SK-N-SH treated with all-trans-retinoic acid at 6 μM for 48 hours (cell line): ENCODE measurements around the gene CSNK2A2.

Source experiments
- ATAC-seq: fragments of 200-7000 bp; cut with Tn5 transposase; 3 replicates; pipeline ENCODE4 v1.9.1; 2020; ENCODE audit warnings: mild to moderate bottlenecking, moderate library complexity
- ARNTL ChIP-seq: fragments of 450-650 bp; formaldehyde crosslinking; IDR thresholded peaks from 2 replicates; pipeline ENCODE4 v1.5.0; 2020; ENCODE audit warnings: low read depth, mild to moderate bottlenecking, moderate library complexity, borderline replicate concordance
- BACH2 ChIP-seq: fragments of 250-450 bp; sonication (Bioruptor Pico); IDR thresholded peaks from 2 replicates; pipeline ENCODE4 v1.9.0; 2021; ENCODE audit warnings: mild to moderate bottlenecking, borderline replicate concordance
- CSDC2 ChIP-seq: fragments of 250-450 bp; sonication (Bioruptor Pico); IDR thresholded peaks from 2 replicates; pipeline ENCODE4 v1.5.0; 2020; ENCODE audit warnings: mild to moderate bottlenecking, moderate library complexity
- ESRRG ChIP-seq: fragments of 250-450 bp; sonication (Bioruptor Pico); IDR thresholded peaks from 2 replicates; pipeline ENCODE4 v1.6.1; 2021; ENCODE audit warnings: mild to moderate bottlenecking
- GLIS3 ChIP-seq: fragments of 250-450 bp; sonication (Bioruptor Pico); IDR thresholded peaks from 2 replicates; pipeline ENCODE4 v1.5.0; 2020; ENCODE audit warnings: mild to moderate bottlenecking, moderate library complexity
- ISL1 ChIP-seq: fragments of 250-450 bp; sonication (Bioruptor Pico); IDR thresholded peaks from 2 replicates; pipeline ENCODE4 v2.1.2; 2022; ENCODE audit warnings: mild to moderate bottlenecking, moderate library complexity
- OSR1 ChIP-seq: fragments of 250-450 bp; sonication (Bioruptor Pico); IDR thresholded peaks from 2 replicates; pipeline ENCODE4 v1.8.0; 2022; ENCODE audit warnings: moderate library complexity, mild to moderate bottlenecking, inconsistent platforms
- PPARA ChIP-seq: fragments of 250-450 bp; sonication (Bioruptor Pico); IDR thresholded peaks from 2 replicates; pipeline ENCODE4 v1.5.0; 2020; ENCODE audit warnings: mild to moderate bottlenecking, borderline replicate concordance
- SNAI2 ChIP-seq: fragments of 250-450 bp; sonication (Bioruptor Pico); IDR thresholded peaks from 2 replicates; pipeline ENCODE4 v1.5.0; 2020; ENCODE audit warnings: mild to moderate bottlenecking, moderate library complexity
- TCF4 ChIP-seq: fragments of 250-450 bp; sonication (Bioruptor Pico); IDR thresholded peaks from 2 replicates; pipeline ENCODE4 v1.8.0; 2021; ENCODE audit warnings: mild to moderate bottlenecking, moderate library complexity, borderline replicate concordance
- TOX ChIP-seq: fragments of 250-450 bp; sonication (Bioruptor Pico); IDR thresholded peaks from 2 replicates; pipeline ENCODE4 v1.8.0; 2021; ENCODE audit warnings: mild to moderate bottlenecking, moderate library complexity, borderline replicate concordance
- ZC3H10 ChIP-seq: fragments of 250-450 bp; sonication (Bioruptor Pico); IDR thresholded peaks from 2 replicates; pipeline ENCODE4 v1.5.1; 2021; ENCODE audit warnings: mild to moderate bottlenecking, moderate library complexity
- ZFP3 ChIP-seq: fragments of 250-450 bp; sonication (Bioruptor Pico); IDR thresholded peaks from 2 replicates; pipeline ENCODE4 v1.5.0; 2020; ENCODE audit warnings: mild to moderate bottlenecking, moderate library complexity
- ZFP30 ChIP-seq: fragments of 450-650 bp; formaldehyde crosslinking; IDR thresholded peaks from 2 replicates; pipeline ENCODE4 v1.5.0; 2022; ENCODE audit warnings: mild to moderate bottlenecking, moderate library complexity
- ZNF70 ChIP-seq: fragments of 450-650 bp; formaldehyde crosslinking; IDR thresholded peaks from 2 replicates; pipeline ENCODE4 v1.5.0; 2020; ENCODE audit warnings: mild to moderate bottlenecking, moderate library complexity
- ZNF8 ChIP-seq: fragments of 450-650 bp; formaldehyde crosslinking; IDR thresholded peaks from 2 replicates; pipeline ENCODE4 v1.5.0; 2020; ENCODE audit warnings: mild to moderate bottlenecking, moderate library complexity
- TF ChIP-seq, protein P1 (sequence below): fragments of 250-450 bp; sonication (Bioruptor Pico); IDR thresholded peaks from 2 replicates; pipeline ENCODE4 v1.5.0; 2020; ENCODE audit warnings: mild to moderate bottlenecking, moderate library complexity
- TF ChIP-seq, protein P2 (sequence below): fragments of 250-450 bp; sonication (Bioruptor Pico); IDR thresholded peaks from 2 replicates; pipeline ENCODE4 v1.5.1; 2021; ENCODE audit warnings: mild to moderate bottlenecking, moderate library complexity
- TF ChIP-seq, protein P3 (sequence below): fragments of 250-450 bp; sonication (Bioruptor Pico); IDR thresholded peaks from 2 replicates; pipeline ENCODE4 v1.8.0; 2020; ENCODE audit warnings: mild to moderate bottlenecking, moderate library complexity, borderline replicate concordance
- TF ChIP-seq, protein P4 (sequence below): fragments of 250-450 bp; sonication (Bioruptor Pico); IDR thresholded peaks from 2 replicates; pipeline ENCODE4 v1.8.0; 2021; ENCODE audit warnings: low read depth, mild to moderate bottlenecking, moderate library complexity, borderline replicate concordance

CSNK2A2 gene

DNA sequence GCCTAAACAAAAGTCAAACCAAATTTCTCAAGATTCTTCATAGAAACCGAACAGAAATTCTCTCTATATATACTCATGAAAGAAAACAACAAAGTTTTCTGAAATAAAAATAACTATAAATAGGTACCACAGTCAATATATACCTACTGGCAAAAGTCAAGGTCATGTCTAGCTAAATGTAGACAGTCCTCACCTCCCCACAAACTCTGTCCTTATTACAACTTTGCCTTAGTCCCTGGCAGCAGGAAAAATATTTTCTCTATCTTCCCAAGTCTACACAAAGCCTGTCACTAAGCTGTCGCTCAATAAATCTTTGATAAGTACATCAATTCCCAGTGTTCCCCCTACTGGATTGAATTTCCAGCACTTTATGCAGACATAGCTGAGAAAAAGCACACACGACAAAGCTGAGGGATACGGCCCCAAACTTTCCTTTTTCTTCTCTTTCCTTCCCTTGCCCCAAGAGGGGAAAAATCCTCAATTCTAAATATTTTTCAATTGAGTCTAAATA is 71.4 kb downstream of the CSNK2A2 start:
- ATAC-seq = no peak
- TF ChIP-seq ESRRG (CRISPR knock-in tag) = no peak
- no peak for TF ChIP-seq OSR1 (CRISPR knock-in tag)
- no peak for TF ChIP-seq PPARA (CRISPR knock-in tag)
- TF ChIP-seq SNAI2 = no peak
- no peak for TF ChIP-seq ARNTL (CRISPR knock-in tag)
- TF ChIP-seq, protein P1, sequence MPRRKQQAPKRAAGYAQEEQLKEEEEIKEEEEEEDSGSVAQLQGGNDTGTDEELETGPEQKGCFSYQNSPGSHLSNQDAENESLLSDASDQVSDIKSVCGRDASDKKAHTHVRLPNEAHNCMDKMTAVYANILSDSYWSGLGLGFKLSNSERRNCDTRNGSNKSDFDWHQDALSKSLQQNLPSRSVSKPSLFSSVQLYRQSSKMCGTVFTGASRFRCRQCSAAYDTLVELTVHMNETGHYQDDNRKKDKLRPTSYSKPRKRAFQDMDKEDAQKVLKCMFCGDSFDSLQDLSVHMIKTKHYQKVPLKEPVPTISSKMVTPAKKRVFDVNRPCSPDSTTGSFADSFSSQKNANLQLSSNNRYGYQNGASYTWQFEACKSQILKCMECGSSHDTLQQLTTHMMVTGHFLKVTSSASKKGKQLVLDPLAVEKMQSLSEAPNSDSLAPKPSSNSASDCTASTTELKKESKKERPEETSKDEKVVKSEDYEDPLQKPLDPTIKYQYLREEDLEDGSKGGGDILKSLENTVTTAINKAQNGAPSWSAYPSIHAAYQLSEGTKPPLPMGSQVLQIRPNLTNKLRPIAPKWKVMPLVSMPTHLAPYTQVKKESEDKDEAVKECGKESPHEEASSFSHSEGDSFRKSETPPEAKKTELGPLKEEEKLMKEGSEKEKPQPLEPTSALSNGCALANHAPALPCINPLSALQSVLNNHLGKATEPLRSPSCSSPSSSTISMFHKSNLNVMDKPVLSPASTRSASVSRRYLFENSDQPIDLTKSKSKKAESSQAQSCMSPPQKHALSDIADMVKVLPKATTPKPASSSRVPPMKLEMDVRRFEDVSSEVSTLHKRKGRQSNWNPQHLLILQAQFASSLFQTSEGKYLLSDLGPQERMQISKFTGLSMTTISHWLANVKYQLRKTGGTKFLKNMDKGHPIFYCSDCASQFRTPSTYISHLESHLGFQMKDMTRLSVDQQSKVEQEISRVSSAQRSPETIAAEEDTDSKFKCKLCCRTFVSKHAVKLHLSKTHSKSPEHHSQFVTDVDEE (CRISPR knock-in tag) = no peak
- TF ChIP-seq ISL1 = no peak
- TF ChIP-seq GLIS3 = no peak
- TF ChIP-seq, protein P2, sequence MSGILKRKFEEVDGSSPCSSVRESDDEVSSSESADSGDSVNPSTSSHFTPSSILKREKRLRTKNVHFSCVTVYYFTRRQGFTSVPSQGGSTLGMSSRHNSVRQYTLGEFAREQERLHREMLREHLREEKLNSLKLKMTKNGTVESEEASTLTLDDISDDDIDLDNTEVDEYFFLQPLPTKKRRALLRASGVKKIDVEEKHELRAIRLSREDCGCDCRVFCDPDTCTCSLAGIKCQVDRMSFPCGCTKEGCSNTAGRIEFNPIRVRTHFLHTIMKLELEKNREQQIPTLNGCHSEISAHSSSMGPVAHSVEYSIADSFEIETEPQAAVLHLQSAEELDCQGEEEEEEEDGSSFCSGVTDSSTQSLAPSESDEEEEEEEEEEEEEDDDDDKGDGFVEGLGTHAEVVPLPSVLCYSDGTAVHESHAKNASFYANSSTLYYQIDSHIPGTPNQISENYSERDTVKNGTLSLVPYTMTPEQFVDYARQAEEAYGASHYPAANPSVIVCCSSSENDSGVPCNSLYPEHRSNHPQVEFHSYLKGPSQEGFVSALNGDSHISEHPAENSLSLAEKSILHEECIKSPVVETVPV = no peak

DNA sequence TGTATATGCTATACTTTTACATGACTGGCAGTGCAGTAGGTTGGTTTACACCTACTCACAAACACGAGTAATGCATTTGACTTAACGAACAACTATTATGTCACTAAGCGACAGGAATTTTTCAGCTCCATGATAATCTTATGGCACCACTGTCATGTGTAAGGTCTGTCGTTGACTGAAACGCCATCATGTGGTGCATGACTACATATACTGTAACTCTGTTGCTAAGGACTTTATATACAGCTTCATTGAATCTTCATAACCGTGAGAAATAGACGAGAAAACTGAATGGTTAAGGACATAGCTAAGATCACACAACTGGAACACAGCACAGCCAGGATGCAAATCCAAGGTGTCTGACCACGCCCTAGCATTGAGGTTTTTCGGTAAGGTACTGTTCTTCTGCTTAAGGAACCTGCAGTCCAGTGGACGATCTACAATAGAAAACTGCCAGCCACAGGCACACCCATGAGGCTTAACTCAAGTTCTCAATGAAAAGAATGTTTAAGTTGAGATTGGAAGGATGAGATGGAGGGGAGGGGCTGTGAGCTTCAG is 72.0 kb downstream of the CSNK2A2 start:
- ATAC-seq = no peak
- TF ChIP-seq BACH2 (no peak), ESRRG (CRISPR knock-in tag) (no peak), ZC3H10 (CRISPR knock-in tag) (no peak), ZFP30 (CRISPR knock-in tag) (no peak), ZNF8 (CRISPR knock-in tag) (no peak), ARNTL (CRISPR knock-in tag) (no peak)
- TF ChIP-seq, protein P3, sequence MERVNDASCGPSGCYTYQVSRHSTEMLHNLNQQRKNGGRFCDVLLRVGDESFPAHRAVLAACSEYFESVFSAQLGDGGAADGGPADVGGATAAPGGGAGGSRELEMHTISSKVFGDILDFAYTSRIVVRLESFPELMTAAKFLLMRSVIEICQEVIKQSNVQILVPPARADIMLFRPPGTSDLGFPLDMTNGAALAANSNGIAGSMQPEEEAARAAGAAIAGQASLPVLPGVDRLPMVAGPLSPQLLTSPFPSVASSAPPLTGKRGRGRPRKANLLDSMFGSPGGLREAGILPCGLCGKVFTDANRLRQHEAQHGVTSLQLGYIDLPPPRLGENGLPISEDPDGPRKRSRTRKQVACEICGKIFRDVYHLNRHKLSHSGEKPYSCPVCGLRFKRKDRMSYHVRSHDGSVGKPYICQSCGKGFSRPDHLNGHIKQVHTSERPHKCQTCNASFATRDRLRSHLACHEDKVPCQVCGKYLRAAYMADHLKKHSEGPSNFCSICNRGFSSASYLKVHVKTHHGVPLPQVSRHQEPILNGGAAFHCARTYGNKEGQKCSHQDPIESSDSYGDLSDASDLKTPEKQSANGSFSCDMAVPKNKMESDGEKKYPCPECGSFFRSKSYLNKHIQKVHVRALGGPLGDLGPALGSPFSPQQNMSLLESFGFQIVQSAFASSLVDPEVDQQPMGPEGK (CRISPR knock-in tag) = no peak

DNA sequence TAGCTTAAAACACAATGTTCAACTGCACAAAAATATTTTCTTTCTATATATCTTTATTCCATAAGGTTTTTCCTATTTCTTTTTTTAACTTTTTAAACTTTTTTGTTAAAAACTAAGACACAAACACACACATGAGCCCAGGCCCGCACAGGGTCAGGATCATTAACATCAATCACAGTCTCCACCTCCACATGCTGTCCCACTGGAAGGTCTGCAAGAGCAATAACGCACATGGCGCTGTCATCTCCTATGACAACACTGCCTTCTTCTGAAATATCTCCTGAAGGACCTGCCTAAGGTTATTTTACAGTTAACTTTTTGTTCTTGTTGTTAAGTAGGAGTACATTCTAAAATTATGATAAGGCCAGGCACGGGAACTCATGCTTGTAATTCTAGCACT is 72.9 kb downstream of the CSNK2A2 start:
- no peak for ATAC-seq
- TF ChIP-seq ZFP30 (CRISPR knock-in tag) (no peak), ZC3H10 (CRISPR knock-in tag) (no peak), CSDC2 (no peak), ARNTL (CRISPR knock-in tag) (no peak), ZNF70 (CRISPR knock-in tag) (no peak), SNAI2 (no peak), ZNF8 (CRISPR knock-in tag) (no peak), BACH2 (no peak), ESRRG (CRISPR knock-in tag) (no peak), TCF4 (CRISPR knock-in tag) (no peak), GLIS3 (no peak), ZFP3 (CRISPR knock-in tag) (no peak), PPARA (CRISPR knock-in tag) (no peak), TOX (CRISPR knock-in tag) (no peak), ISL1 (no peak), OSR1 (CRISPR knock-in tag) (no peak)
- TF ChIP-seq, protein P4, sequence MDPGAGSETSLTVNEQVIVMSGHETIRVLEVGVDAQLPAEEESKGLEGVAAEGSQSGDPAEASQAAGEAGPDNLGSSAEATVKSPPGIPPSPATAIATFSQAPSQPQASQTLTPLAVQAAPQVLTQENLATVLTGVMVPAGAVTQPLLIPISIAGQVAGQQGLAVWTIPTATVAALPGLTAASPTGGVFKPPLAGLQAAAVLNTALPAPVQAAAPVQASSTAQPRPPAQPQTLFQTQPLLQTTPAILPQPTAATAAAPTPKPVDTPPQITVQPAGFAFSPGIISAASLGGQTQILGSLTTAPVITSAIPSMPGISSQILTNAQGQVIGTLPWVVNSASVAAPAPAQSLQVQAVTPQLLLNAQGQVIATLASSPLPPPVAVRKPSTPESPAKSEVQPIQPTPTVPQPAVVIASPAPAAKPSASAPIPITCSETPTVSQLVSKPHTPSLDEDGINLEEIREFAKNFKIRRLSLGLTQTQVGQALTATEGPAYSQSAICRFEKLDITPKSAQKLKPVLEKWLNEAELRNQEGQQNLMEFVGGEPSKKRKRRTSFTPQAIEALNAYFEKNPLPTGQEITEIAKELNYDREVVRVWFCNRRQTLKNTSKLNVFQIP (CRISPR knock-in tag) = no peak
- TF ChIP-seq, protein P3 (CRISPR knock-in tag) = no peak
- TF ChIP-seq, protein P1 (CRISPR knock-in tag) = no peak
